ENCODE data around the gene ZNF467. TPM values are rescaled to one million over a fixed set of nuclear protein-coding genes. Genes with fewer than 3 reads are reported as not detected.

The ZNF467 gene
- total and polyA plus RNA-seq, 7 donors: 0.87 to 2.8 (median 1.7) TPM

DNA sequence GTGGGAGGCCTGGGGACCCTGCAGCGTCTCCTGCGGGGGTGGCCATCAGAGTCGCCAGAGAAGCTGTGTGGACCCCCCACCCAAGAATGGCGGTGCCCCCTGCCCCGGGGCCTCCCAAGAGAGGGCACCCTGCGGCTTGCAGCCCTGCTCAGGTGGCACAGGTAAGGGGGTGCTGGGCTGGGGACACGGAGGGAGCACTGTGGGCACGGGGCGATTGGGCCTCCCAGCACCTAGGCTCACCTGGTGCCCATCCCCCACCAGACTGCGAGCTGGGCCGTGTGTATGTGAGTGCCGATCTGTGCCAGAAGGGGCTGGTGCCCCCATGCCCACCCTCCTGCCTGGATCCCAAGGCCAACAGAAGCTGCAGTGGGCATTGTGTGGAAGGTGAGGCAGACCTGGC lies 29.6 kb upstream of the ZNF467 start:
- ATAC-seq (no peak), DNase-seq (no peak)
- Histone ChIP-seq H3K4me3 (no peak overlapping the region), H3K27me3 (ENCODE audit: insufficient read depth in 3 of 3, low read length in 2 of 3) (no peaks in the 10 kb centered on the region), H3K27ac (no peak overlapping the region), H3K36me3 (ENCODE audit: insufficient read depth in 1 of 2, low read depth in 1 of 2) (no peaks in the 10 kb centered on the region), H3K9me3 (no peaks in the 10 kb centered on the region), H3K4me1 (no peaks in the 10 kb centered on the region)
- no peak for TF ChIP-seq CTCF (IDR thresholded peaks at IDR 0.05)
- 88 to 90% (median 90%) methylated on average over 11 to 12 of the region's 12 CpGs for WGBS, 3 donors
- intact Hi-C loops (cut with DNase I): no loop called here

DNA sequence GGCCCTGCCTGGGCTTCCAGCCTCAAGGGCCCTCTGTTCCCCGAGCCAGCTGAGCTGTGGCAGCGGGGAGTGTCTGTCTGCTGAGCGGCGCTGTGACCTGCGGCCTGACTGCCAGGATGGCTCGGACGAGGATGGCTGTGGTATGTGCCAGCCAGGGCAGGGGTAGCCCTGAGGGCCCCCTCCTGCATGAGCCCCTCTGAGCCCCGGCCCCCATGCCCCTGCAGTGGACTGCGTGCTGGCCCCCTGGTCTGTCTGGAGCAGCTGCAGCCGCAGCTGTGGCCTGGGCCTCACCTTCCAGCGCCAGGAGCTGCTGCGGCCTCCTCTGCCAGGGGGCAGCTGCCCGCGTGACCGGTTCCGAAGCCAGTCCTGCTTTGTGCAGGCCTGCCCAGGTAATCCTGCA lies 28.4 kb upstream of the ZNF467 start:
- no peaks in the 10 kb centered on the region for H3K27me3 ChIP-seq (ENCODE audit: insufficient read depth in 3 of 3, low read length in 2 of 3)
- no peak for ATAC-seq
- no peak for DNase-seq
- 84 to 92% (median 90%) methylated on average over 14 to 16 of the region's 16 CpGs for whole genome bisulfite sequencing, 3 donors
- H3K36me3 ChIP-seq (ENCODE audit: insufficient read depth in 1 of 2, low read depth in 1 of 2): no peaks in the 10 kb centered on the region
- no peaks in the 10 kb centered on the region for H3K9me3 ChIP-seq
- H3K4me1 ChIP-seq: no peaks in the 10 kb centered on the region
- no peak overlapping the region for H3K4me3 ChIP-seq
- H3K27ac ChIP-seq: no peak overlapping the region
- intact Hi-C loops (cut with DNase I): no loop called here
- no peak for TF ChIP-seq CTCF (IDR thresholded peaks at IDR 0.05)

GRCh38 chr7:149801002-149801566 lies 27.7 kb upstream of the ZNF467 start:
- Histone ChIP-seq H3K4me3 (no peak overlapping the region), H3K27me3 (ENCODE audit: insufficient read depth in 3 of 3, low read length in 2 of 3) (no peaks in the 10 kb centered on the region), H3K36me3 (ENCODE audit: insufficient read depth in 1 of 2, low read depth in 1 of 2) (no peaks in the 10 kb centered on the region), H3K27ac (no peak overlapping the region), H3K9me3 (no peaks in the 10 kb centered on the region), H3K4me1 (no peaks in the 10 kb centered on the region)
- ATAC-seq (no peak), DNase-seq (no peak)
- no peak for TF ChIP-seq CTCF (IDR thresholded peaks at IDR 0.05)
- intact Hi-C loops (cut with DNase I): no loop called here
- 94 to 100% (median 96%) methylated on average over 2 of the region's 2 CpGs for WGBS, 3 donors

DNA sequence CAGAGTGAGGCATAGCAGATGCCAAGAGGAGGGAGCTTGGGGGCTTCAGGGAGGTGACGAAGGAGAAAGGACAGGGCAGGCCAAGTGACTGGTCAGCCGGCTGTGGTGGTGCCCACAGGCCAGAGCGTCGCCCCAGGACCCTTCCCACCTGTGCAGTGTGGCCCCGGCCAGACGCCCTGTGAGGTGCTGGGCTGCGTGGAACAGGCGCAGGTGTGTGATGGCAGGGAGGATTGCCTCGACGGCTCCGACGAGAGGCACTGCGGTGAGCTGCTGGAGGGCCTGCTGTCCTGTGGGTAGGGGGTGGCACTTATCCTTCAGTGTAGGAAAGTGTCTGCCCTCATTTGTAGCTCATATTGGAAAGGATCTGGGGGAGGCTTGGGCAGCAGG lies 26.8 kb upstream of the ZNF467 start:
- intact Hi-C loops (cut with DNase I): no loop called here
- Histone ChIP-seq H3K27ac (no peak overlapping the region), H3K4me1 (no peaks in the 10 kb centered on the region), H3K9me3 (no peaks in the 10 kb centered on the region), H3K36me3 (ENCODE audit: insufficient read depth in 1 of 2, low read depth in 1 of 2) (no peaks in the 10 kb centered on the region), H3K4me3 (no peak overlapping the region), H3K27me3 (ENCODE audit: insufficient read depth in 3 of 3, low read length in 2 of 3) (no peaks in the 10 kb centered on the region)
- no peak for ATAC-seq
- no peak for TF ChIP-seq CTCF (IDR thresholded peaks at IDR 0.05)
- DNase-seq: no peak
- 91 to 94% (median 93%) methylated on average over 13 of the region's 13 CpGs for WGBS, 3 donors

Measured in psoas muscle (tissue), 8 donors.